GM23338 (cell line): ENCODE data around the gene GJB3.

ENCODE experiments used
- CREB1 ChIP-seq: fragments of 250-450 bp; sonication (Bioruptor Pico); IDR thresholded peaks from 2 replicates; pipeline ENCODE4 v1.5.0; 2020; ENCODE audit warnings: low read depth, mild to moderate bottlenecking, moderate library complexity
- EZH2 ChIP-seq: fragments of 200-600 bp; sonication (generic); IDR thresholded peaks from one replicate; pipeline ENCODE4 v1.8.0; 2017; ENCODE audit warnings: antibody characterized with exemption, mild to moderate bottlenecking, low read depth; ENCODE audit not compliant: unreplicated experiment
- EZH2phosphoT487 ChIP-seq: fragments of 200-600 bp; sonication (generic); IDR thresholded peaks from one replicate; pipeline ENCODE4 v1.8.1; 2018; ENCODE audit warnings: antibody characterized with exemption; ENCODE audit not compliant: unreplicated experiment
- JUNB ChIP-seq: IDR thresholded peaks from one replicate; pipeline ENCODE4 v1.6.1; 2016; ENCODE audit warnings: antibody characterized with exemption; ENCODE audit not compliant: unreplicated experiment
- POLR2AphosphoS5 ChIP-seq: IDR thresholded peaks from 2 replicates; pipeline ENCODE4 v1.6.1; 2016; ENCODE audit warnings: antibody characterized with exemption, low read depth
- ZNF331 ChIP-seq: fragments of 250-450 bp; sonication (Bioruptor Pico); IDR thresholded peaks from 2 replicates; pipeline ENCODE4 v1.5.0; 2020; ENCODE audit warnings: low read depth, mild to moderate bottlenecking, moderate library complexity
- TF ChIP-seq, protein P1 (sequence below), 2 experiments: fragments of 200-600 bp in 1 of 2; sonication (generic) in 1 of 2; conservative IDR thresholded peaks; 2 replicates each; pipeline versions ENCODE4 v1.5.1 to v1.6.1; 2016 to 2017; ENCODE audit warnings: antibody characterized with exemption in 2 of 2, low read depth in 2 of 2, mild to moderate bottlenecking in 2 of 2, moderate library complexity in 1 of 2
- TF ChIP-seq, protein P2 (sequence below): IDR thresholded peaks from one replicate; pipeline ENCODE4 v1.6.1; 2018; ENCODE audit warnings: antibody characterized with exemption; ENCODE audit not compliant: unreplicated experiment

DNA sequence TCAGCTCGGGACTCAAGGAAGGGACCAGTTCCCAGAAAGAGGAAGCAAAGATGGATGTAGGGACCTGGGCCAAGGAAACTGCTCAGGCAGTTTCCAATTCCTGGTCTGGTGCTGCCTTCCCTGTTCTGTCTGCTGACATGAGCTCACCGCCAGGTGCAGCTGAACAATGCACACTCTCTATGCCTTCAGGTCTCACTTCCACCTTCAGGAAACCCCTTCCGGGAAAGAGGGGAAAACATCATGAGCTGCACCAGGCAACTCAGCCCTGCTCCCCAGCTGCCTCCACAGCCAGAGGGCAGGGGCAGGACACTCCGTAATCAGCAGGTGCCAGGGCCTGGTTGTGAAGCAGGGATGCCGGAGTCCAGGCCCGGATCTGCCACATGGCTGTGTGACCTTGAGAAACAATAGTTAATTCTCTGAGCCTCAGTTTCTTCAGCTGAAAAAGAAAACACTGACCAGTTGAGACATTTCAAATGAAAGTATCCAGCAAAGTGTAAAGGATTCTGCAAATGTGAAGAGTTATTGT lies 50.8 kb downstream of the GJB3 start:
- TF ChIP-seq, protein P1, sequence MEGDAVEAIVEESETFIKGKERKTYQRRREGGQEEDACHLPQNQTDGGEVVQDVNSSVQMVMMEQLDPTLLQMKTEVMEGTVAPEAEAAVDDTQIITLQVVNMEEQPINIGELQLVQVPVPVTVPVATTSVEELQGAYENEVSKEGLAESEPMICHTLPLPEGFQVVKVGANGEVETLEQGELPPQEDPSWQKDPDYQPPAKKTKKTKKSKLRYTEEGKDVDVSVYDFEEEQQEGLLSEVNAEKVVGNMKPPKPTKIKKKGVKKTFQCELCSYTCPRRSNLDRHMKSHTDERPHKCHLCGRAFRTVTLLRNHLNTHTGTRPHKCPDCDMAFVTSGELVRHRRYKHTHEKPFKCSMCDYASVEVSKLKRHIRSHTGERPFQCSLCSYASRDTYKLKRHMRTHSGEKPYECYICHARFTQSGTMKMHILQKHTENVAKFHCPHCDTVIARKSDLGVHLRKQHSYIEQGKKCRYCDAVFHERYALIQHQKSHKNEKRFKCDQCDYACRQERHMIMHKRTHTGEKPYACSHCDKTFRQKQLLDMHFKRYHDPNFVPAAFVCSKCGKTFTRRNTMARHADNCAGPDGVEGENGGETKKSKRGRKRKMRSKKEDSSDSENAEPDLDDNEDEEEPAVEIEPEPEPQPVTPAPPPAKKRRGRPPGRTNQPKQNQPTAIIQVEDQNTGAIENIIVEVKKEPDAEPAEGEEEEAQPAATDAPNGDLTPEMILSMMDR (conservative IDR thresholded peaks at IDR 0.05; ENCODE audit: low read depth in 2 of 2), result no peak
- TF ChIP-seq POLR2AphosphoS5, result no peak
- no peak for TF ChIP-seq EZH2
- TF ChIP-seq, protein P2, sequence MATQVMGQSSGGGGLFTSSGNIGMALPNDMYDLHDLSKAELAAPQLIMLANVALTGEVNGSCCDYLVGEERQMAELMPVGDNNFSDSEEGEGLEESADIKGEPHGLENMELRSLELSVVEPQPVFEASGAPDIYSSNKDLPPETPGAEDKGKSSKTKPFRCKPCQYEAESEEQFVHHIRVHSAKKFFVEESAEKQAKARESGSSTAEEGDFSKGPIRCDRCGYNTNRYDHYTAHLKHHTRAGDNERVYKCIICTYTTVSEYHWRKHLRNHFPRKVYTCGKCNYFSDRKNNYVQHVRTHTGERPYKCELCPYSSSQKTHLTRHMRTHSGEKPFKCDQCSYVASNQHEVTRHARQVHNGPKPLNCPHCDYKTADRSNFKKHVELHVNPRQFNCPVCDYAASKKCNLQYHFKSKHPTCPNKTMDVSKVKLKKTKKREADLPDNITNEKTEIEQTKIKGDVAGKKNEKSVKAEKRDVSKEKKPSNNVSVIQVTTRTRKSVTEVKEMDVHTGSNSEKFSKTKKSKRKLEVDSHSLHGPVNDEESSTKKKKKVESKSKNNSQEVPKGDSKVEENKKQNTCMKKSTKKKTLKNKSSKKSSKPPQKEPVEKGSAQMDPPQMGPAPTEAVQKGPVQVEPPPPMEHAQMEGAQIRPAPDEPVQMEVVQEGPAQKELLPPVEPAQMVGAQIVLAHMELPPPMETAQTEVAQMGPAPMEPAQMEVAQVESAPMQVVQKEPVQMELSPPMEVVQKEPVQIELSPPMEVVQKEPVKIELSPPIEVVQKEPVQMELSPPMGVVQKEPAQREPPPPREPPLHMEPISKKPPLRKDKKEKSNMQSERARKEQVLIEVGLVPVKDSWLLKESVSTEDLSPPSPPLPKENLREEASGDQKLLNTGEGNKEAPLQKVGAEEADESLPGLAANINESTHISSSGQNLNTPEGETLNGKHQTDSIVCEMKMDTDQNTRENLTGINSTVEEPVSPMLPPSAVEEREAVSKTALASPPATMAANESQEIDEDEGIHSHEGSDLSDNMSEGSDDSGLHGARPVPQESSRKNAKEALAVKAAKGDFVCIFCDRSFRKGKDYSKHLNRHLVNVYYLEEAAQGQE, result no peak
- TF ChIP-seq ZNF331, result no peak
- no peak for TF ChIP-seq JUNB
- no peak for TF ChIP-seq EZH2phosphoT487
- no peak for TF ChIP-seq CREB1
